T1000 (cell line): ENCODE measurements around the gene NAB1.

ENCODE experiments used
- DNase-seq: peaks from one replicate; lab custom pipeline; 2025; ENCODE audit warnings: mixed read lengths; lab: John Stamatoyannopoulos, UW

The NAB1 gene

DNA sequence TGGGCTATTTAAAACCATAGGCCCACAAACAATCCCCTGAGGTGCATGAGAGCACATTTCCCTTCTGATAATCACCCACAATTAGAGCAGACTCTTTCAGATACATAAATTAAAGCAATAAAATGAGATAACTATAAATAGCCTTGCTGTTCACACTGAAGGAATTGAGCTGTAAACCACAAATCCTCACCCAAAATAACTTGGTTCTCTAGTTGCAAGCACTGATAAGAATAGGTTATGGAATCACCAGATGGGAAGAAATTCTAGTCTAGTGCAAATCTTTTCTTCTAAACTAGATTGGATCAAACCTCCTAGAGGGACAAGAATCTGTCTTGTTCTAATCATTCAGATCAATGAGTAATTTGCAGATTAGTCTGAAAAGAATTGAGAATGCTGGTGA lies 64.6 kb downstream of the NAB1 start:
- no peak for DNase-seq

GRCh38 chr2:190714958-190715357 lies 66.1 kb downstream of the NAB1 start:
- no peak for DNase-seq

- no peak for DNase-seq
These were observed 67.4 kb downstream of the NAB1 start for GRCh38 chr2:190716176-190716807.

DNA sequence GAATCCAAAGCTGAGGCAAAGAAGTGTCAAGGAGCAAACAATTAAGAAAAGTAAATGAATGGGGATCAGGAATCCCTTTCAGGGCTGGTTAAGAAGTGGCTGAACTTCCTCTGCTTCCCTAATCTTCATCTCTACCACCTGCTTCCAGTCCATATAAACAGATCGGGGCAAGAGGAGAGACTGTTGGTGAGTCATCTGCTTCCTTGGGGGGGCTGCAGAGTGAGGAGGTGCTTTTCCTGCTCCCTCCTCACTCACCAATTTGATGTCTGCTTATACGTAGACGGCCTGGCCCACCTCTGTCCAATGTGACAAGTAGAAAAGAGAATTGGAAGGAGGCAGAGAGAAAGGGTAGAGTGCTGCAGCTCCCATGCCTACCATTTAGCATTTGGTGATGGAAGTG lies 68.4 kb downstream of the NAB1 start:
- DNase-seq = no peak

GRCh38 chr2:190717764-190718651 lies 69.1 kb downstream of the NAB1 start:
- DNase-seq = no peak

DNA sequence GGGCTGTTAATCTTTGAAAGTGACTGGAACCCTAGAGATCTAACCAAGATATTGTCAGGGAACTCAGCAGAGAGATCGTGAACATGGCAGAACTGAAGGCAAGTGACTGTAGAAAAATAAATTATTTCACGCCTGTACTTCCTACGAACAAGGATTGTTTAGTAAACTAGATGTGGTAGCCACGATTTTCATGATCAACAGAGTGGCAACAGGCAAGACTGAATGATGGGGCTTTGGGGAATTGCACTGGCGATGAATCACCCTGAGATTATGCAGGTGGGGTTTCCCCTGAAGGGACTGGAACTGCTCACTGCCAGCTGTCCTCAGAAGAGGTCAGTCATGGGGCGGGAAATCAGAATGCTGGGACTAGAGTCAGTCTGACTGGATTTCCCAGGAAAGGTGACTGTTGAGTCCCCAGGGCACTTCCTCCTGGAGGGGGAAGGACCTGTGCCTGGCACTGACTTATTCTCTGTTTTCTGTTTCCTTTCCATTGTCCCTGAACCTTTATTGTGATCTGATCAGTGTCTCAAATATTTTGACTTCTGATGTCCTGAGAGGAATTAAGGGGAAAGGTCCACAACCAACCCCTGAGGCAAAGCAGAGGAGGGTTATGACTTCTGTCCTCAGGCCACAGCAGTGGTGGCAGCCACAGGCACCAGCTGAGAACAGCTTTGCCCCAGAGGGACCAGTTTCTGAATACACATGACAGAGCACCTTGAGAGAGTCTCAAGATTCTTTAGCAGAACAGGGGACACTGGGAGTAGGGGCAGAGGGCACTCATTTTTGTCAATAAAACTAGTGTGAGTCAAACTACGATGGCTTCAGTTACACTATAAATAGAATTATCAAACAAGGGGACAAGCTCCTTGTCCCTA lies 70.0 kb downstream of the NAB1 start:
- peak; percentile 73 for DNase-seq

DNA sequence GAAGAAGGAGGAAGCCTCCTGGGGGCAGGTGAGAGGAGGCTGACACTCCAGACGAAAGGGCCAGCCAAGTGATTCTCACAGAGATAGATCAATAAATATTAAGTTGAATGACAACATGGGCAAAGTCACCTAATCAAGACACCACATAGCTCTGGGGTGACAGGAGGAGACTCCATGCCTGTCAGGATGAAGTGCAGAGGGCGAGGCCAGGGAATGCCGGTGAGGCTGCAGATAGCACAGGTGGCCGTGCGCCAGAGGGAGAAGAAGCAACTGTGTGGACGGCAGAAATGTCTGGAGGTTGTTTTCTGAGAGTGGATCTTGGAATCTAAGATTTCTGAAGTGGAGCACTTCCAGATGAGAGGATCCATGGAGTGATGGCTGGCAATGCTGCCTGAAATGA lies 71.4 kb downstream of the NAB1 start:
- DNase-seq = no peak

- no peak for DNase-seq
These were observed 71.8 kb downstream of the NAB1 start for GRCh38 chr2:190720691-190721090.

DNA sequence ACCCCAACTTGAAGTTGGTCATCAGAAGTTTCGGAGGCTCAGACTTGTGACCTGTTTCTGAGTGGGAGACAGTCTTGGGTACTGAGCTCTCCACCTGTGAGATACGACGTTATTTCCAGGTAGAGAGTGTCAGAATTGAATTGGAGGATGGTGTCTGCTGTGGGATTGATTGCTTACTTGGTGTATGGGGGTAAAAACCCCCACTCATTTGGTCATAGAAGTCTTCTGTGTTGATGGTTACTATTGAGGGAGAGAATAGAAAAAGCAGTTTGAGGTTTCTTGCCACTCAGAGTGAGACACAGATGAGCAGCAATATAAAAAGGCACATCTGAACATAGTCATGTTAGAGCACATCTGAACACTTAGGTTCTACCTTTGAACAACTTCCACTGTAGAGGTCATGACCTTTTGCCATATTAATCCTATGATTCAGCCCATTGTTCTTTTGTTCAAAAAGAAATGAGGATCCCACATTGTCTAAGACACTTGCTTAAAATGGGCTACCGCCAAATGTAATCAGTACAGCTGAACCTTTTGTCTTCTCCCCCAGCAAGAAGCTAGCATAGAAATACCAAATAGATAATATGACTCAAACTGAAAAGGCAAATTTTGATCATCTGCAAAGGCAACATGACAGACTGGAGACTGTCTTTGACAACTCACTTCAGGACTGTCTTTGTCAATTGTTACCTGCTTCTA lies 73.3 kb downstream of the NAB1 start:
- no peak for DNase-seq

- DNase-seq = no peak
These were observed 74.0 kb downstream of the NAB1 start for GRCh38 chr2:190722835-190723234.

GRCh38 chr2:190723397-190724090 lies 74.7 kb downstream of the NAB1 start:
- DNase-seq = no peak

GRCh38 chr2:190726255-190726654 lies 77.4 kb downstream of the NAB1 start:
- no peak for DNase-seq

DNA sequence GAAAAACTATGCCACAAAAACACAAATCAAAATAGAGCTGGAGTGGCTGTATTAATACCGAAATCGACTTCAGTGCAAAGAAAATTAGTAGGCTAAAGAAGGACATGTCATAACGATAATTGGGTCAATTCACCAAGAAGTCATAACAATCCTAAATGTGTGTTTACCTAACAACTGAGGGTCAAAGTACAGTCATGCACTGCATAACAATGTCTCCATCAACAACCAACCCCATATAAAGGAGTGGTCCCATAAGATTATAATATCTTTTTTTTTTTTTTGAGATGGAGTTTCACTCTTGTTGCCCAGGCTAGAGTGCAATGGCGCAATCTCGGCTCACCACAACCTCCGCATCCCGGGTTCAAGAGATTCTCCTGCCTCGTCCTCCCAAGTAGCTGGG lies 87.5 kb downstream of the NAB1 start:
- no peak for DNase-seq

DNA sequence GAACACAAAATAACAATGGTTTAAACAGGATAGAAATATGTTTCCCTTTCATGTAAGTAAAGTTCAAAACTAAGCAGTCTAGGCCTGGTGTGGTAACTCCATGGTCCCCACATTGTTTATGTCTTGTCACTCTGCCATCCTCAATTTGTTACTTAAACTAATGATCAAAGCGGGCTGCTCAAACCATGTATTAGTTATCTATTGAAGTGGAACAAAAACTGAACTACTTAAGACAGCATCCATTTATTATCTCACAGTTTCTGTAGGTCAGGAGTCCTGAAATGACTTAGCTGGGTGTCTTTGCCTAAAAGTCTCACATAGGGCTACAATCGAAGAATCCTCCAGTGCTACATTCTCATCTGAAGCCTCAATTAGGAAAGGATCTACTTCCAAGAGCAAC lies 91.6 kb downstream of the NAB1 start:
- DNase-seq = no peak
